CMK (cell line): Measurements from ENCODE around the gene CD22.

Experiments
- DNase-seq: peaks from one replicate; pipeline ENCODE4 v3.0.0-alpha.2; 2010; ENCODE audit warnings: low read depth

CD22 gene

GRCh38 chr19:35314031-35314430 lies 15.0 kb upstream of the CD22 start:
- DNase-seq: no peak

- no peak for DNase-seq
Measured at GRCh38 chr19:35314858-35315470, 14.0 kb upstream of the CD22 start.

- no peak for DNase-seq
Measured at GRCh38 chr19:35315883-35316282, 13.1 kb upstream of the CD22 start.

GRCh38 chr19:35316560-35316959 lies 12.4 kb upstream of the CD22 start:
- no peak for DNase-seq

- DNase-seq: peak; percentile 40
Measured at GRCh38 chr19:35317464-35318043, 11.4 kb upstream of the CD22 start.

GRCh38 chr19:35318679-35319448 lies 10.1 kb upstream of the CD22 start:
- DNase-seq: peak; percentile 53

GRCh38 chr19:35320065-35320713 lies 8.8 kb upstream of the CD22 start:
- DNase-seq: no peak

- DNase-seq: no peak
Measured at GRCh38 chr19:35321291-35321690, 7.7 kb upstream of the CD22 start.

- no peak for DNase-seq
Measured at GRCh38 chr19:35322014-35322413, 7.0 kb upstream of the CD22 start.

- DNase-seq: no peak
Measured at GRCh38 chr19:35327642-35328041, 1.3 kb upstream of the CD22 start.

GRCh38 chr19:35329323-35329722 lies 336 bp downstream of the CD22 start:
- DNase-seq: no peak

- DNase-seq: no peak
Measured at GRCh38 chr19:35330475-35330874, 1.5 kb downstream of the CD22 start.

GRCh38 chr19:35331551-35332214 lies 2.7 kb downstream of the CD22 start:
- no peak for DNase-seq

- no peak for DNase-seq
Measured at GRCh38 chr19:35332817-35333216, 3.8 kb downstream of the CD22 start.

- no peak for DNase-seq
Measured at GRCh38 chr19:35334144-35334753, 5.3 kb downstream of the CD22 start.

- DNase-seq: no peak
Measured at GRCh38 chr19:35336166-35336955, 7.4 kb downstream of the CD22 start.

GRCh38 chr19:35337097-35337983 lies 8.4 kb downstream of the CD22 start:
- DNase-seq: no peak

- no peak for DNase-seq
Measured at GRCh38 chr19:35337984-35338296, 9.0 kb downstream of the CD22 start.

GRCh38 chr19:35340431-35340830 lies 11.4 kb downstream of the CD22 start:
- DNase-seq: no peak

- DNase-seq: no peak
Measured at GRCh38 chr19:35341006-35341405, 12.0 kb downstream of the CD22 start.
